ENCODE measurements around the gene EIF5. TPM values are rescaled to one million over a fixed set of nuclear protein-coding genes. Genes with fewer than 3 reads are reported as not detected.

EIF5 gene
- total RNA-seq, 1 donor from 2014 or later: 133 TPM

DNA sequence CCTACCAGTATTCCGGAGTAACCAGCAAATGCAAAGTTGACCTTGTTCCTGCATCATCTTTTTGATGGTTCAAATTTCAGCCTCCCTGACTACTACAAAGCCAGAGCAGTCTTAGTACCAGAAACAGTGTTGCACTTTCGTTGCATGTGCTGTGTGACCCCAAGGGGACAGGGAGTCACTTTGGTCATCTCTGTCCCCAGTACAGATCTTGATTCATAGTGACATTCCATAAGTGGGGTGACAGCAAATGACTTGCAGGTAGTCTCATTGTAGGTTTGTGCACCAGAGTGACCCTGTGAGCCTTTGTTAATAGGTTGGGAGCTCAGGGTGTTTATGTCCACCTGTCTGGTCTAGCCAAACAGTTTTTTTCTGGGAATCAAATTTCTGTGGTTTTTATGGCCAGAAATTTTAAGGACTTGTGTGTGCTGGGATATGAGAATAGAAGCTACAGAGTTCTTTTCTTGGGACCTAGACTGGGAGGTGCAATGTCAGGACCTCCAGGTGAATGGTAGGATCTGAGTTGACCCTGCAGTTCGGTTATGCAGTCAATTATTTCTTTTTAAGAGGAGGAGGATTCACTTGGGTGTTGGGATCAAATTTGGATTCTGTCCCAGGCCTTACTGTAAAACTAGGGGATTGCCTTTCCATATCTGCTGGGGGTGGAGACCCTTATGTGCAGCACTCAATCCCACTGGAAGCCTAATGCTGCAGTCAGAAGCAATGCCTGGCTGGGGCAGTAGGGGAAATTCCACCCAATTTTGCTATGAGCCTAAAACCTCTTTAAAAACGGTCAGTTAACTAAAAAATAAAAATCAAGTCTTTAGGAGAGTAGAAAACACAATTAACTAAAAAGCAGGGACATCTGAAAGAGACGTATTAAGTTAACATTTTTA lies 10.1 kb downstream of the EIF5 start:
- TF ChIP-seq CTCF (IDR thresholded peaks at IDR 0.05; ENCODE audit: insufficient read depth, low read length, severe bottlenecking): no peak
- no peak for DNase-seq (ENCODE audit: low read depth)
- Histone ChIP-seq H3K4me3 (ENCODE audit: low read depth, low read length) (no peak overlapping the region), H3K36me3 (ENCODE audit: control insufficient read depth, insufficient read depth, low read length) (peaks cover 14% of the 10 kb centered on the region), H3K27me3 (ENCODE audit: control insufficient read depth, insufficient read depth, low read length) (no peaks in the 10 kb centered on the region)
- no peak for FAIRE-seq

DNA sequence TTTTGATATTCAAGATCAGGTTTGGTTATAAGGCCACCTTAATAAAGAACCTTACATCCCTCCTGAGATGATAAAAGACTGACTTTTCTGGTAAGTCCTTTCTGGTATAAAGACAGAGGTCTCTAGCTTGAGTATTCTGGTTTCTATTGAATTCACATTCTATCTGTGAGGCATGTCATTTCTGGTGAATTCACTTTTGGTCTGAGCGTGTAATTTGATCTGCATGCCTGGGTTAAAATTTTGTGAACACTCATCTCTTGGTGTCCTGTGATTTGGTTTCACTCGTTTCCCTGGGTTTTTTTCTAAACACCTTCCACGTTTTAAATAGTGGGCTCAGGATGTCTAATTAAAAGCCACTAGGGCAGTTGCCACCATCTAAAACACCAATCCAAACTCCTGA lies 12.2 kb downstream of the EIF5 start:
- no peak for DNase-seq (ENCODE audit: low read depth)
- H3K4me3 ChIP-seq (ENCODE audit: low read depth, low read length): no peak overlapping the region
- H3K27me3 ChIP-seq (ENCODE audit: control insufficient read depth, insufficient read depth, low read length): no peaks in the 10 kb centered on the region
- no peak for TF ChIP-seq CTCF (IDR thresholded peaks at IDR 0.05; ENCODE audit: insufficient read depth, low read length, severe bottlenecking)
- FAIRE-seq: no peak
- H3K36me3 ChIP-seq (ENCODE audit: control insufficient read depth, insufficient read depth, low read length): peaks cover 7% of the 10 kb centered on the region

GRCh38 chr14:103347091-103347815 lies 13.2 kb downstream of the EIF5 start:
- FAIRE-seq: no peak
- H3K36me3 ChIP-seq (ENCODE audit: control insufficient read depth, insufficient read depth, low read length): peaks cover 4% of the 10 kb centered on the region
- TF ChIP-seq CTCF (IDR thresholded peaks at IDR 0.05; ENCODE audit: insufficient read depth, low read length, severe bottlenecking): no peak
- no peaks in the 10 kb centered on the region for H3K27me3 ChIP-seq (ENCODE audit: control insufficient read depth, insufficient read depth, low read length)
- DNase-seq (ENCODE audit: low read depth): no peak
- no peak overlapping the region for H3K4me3 ChIP-seq (ENCODE audit: low read depth, low read length)

- peaks cover under 1% of the 10 kb centered on the region for H3K36me3 ChIP-seq (ENCODE audit: control insufficient read depth, insufficient read depth, low read length)
- no peak for TF ChIP-seq CTCF (IDR thresholded peaks at IDR 0.05; ENCODE audit: insufficient read depth, low read length, severe bottlenecking)
- H3K4me3 ChIP-seq (ENCODE audit: low read depth, low read length): no peak overlapping the region
- DNase-seq (ENCODE audit: low read depth): no peak
- FAIRE-seq: no peak
- no peaks in the 10 kb centered on the region for H3K27me3 ChIP-seq (ENCODE audit: control insufficient read depth, insufficient read depth, low read length)
These were observed 14.1 kb downstream of the EIF5 start for GRCh38 chr14:103348154-103348553.

GRCh38 chr14:103349982-103350381 lies 15.9 kb downstream of the EIF5 start:
- no peaks in the 10 kb centered on the region for H3K36me3 ChIP-seq (ENCODE audit: control insufficient read depth, insufficient read depth, low read length)
- no peak overlapping the region for H3K4me3 ChIP-seq (ENCODE audit: low read depth, low read length)
- FAIRE-seq: no peak
- TF ChIP-seq CTCF (IDR thresholded peaks at IDR 0.05; ENCODE audit: insufficient read depth, low read length, severe bottlenecking): no peak
- no peak for DNase-seq (ENCODE audit: low read depth)
- H3K27me3 ChIP-seq (ENCODE audit: control insufficient read depth, insufficient read depth, low read length): no peaks in the 10 kb centered on the region

All from bronchial epithelial cell (primary cell).